Measurements from ENCODE around the gene FDXR.

GRCh38 chr17:74827800-74828199 is 45.0 kb downstream of the FDXR start:
- TF ChIP-seq EZH2 (IDR thresholded peaks at IDR 0.05) (no peak), POLR2AphosphoS5 (IDR thresholded peaks at IDR 0.05; ENCODE audit: borderline replicate concordance, low read depth, low read length) (no peak), FOXP2 (optimal IDR thresholded peaks at IDR 0.05; ENCODE audit: control extremely low read depth, extremely low read length, insufficient read depth) (no peak)
